WTC11 (cell line): Measurements from ENCODE around the gene BORCS6. TPM values are rescaled to one million over a fixed set of nuclear protein-coding genes. Genes with fewer than 3 reads are reported as not detected.
A peak's percentile ranks its signal among the peaks of the same experiment; 100 is the strongest.

Experiments
- ATAC-seq: fragments of 200-7000 bp; cut with Tn5 transposase; 2 replicates; pipeline ENCODE4 v1.10.0; 2021; ENCODE audit warnings: mild to moderate bottlenecking, moderate library complexity
- CTCF ChIA-PET: fragments of 300-600 bp; sonication (Branson Sonifier 250); formaldehyde crosslinking; loops from one replicate; lab custom pipeline; 2021; ENCODE audit warnings: antibody characterized with exemption; lab: Charles Lee
- POLR2A ChIA-PET: fragments of 350-600 bp; sonication (Branson Sonifier 250); formaldehyde crosslinking; loops from one replicate; lab custom pipeline; 2021; ENCODE audit warnings: antibody characterized with exemption; lab: Charles Lee
- DNase-seq: peaks from one replicate; pipeline ENCODE4 v3.0.0; 2021; ENCODE audit warnings: low spot score
- H3K27ac Mint-ChIP-seq: 2 replicates; pipeline ENCODE4 v1.8.0; 2021; ENCODE audit warnings: mixed read lengths
- H3K27me3 Mint-ChIP-seq: 2 replicates; pipeline ENCODE4 v1.8.0; 2021; ENCODE audit warnings: low read depth, mild to moderate bottlenecking, moderate library complexity, mixed read lengths
- H3K36me3 Mint-ChIP-seq: 2 replicates; pipeline ENCODE4 v1.8.0; 2021; ENCODE audit warnings: mixed read lengths
- H3K4me1 Mint-ChIP-seq: 2 replicates; pipeline ENCODE4 v1.8.0; 2022; ENCODE audit warnings: mixed read lengths
- H3K4me3 Mint-ChIP-seq: 2 replicates; pipeline ENCODE4 v1.8.0; 2021; ENCODE audit warnings: mild to moderate bottlenecking, moderate library complexity, mixed read lengths
- H3K9me3 Mint-ChIP-seq: 2 replicates; pipeline ENCODE4 v1.8.0; 2021; ENCODE audit warnings: mixed read lengths
- FOXK1 ChIP-seq: sonication (generic); formaldehyde crosslinking; IDR thresholded peaks from 2 replicates; pipeline ENCODE4 v1.8.0; 2022; ENCODE audit warnings: mild to moderate bottlenecking, moderate library complexity, missing genetic modification reagents
- GABPB1 ChIP-seq: sonication (generic); formaldehyde crosslinking; IDR thresholded peaks from 2 replicates; pipeline ENCODE4 v1.8.1; 2023; ENCODE audit warnings: mild to moderate bottlenecking, missing genetic modification reagents
- HMGA2 ChIP-seq: fragments of 250-450 bp; sonication (Bioruptor Pico); IDR thresholded peaks from 2 replicates; pipeline ENCODE4 v1.4.0; 2021; ENCODE audit warnings: mild to moderate bottlenecking, moderate library complexity
- MAX ChIP-seq: sonication (generic); formaldehyde crosslinking; IDR thresholded peaks from 2 replicates; pipeline ENCODE4 v1.8.0; 2022; ENCODE audit warnings: mild to moderate bottlenecking, missing genetic modification reagents
- MYBL2 ChIP-seq: sonication (generic); formaldehyde crosslinking; IDR thresholded peaks from 2 replicates; pipeline ENCODE4 v1.8.1; 2023; ENCODE audit warnings: mild to moderate bottlenecking, moderate library complexity, missing genetic modification reagents
- NFYB ChIP-seq: sonication (generic); formaldehyde crosslinking; conservative IDR thresholded peaks from 2 replicates; pipeline ENCODE4 v1.8.0; 2022; ENCODE audit warnings: low read depth, missing genetic modification reagents
- NR2C2 ChIP-seq: sonication (generic); formaldehyde crosslinking; IDR thresholded peaks from 2 replicates; pipeline ENCODE4 v1.8.0; 2022; ENCODE audit warnings: mild to moderate bottlenecking, missing genetic modification reagents
- PRDM15 ChIP-seq: sonication (generic); formaldehyde crosslinking; IDR thresholded peaks from 2 replicates; pipeline ENCODE4 v1.8.0; 2022; ENCODE audit warnings: missing genetic modification reagents
- RELA ChIP-seq: sonication (generic); formaldehyde crosslinking; IDR thresholded peaks from 2 replicates; pipeline ENCODE4 v1.8.1; 2022; ENCODE audit warnings: missing genetic modification reagents, mild to moderate bottlenecking, borderline replicate concordance
- SMAD3 ChIP-seq: sonication (generic); formaldehyde crosslinking; IDR thresholded peaks from 2 replicates; pipeline ENCODE4 v1.8.0; 2022; ENCODE audit warnings: missing genetic modification reagents, mild to moderate bottlenecking, borderline replicate concordance
- SMAD4 ChIP-seq: sonication (generic); formaldehyde crosslinking; IDR thresholded peaks from 2 replicates; pipeline ENCODE4 v1.8.0; 2022; ENCODE audit warnings: mild to moderate bottlenecking, missing genetic modification reagents
- SP1 ChIP-seq: sonication (generic); formaldehyde crosslinking; conservative IDR thresholded peaks from 2 replicates; pipeline ENCODE4 v1.8.1; 2022; ENCODE audit warnings: missing genetic modification reagents
- TCF7 ChIP-seq: sonication (generic); formaldehyde crosslinking; IDR thresholded peaks from 2 replicates; pipeline ENCODE4 v1.8.0; 2022; ENCODE audit warnings: mild to moderate bottlenecking, low read depth, missing genetic modification reagents, moderate library complexity
- USF1 ChIP-seq: sonication (generic); formaldehyde crosslinking; IDR thresholded peaks from 2 replicates; pipeline ENCODE4 v1.8.0; 2022; ENCODE audit warnings: mild to moderate bottlenecking, missing genetic modification reagents
- ZBTB43 ChIP-seq: sonication (generic); formaldehyde crosslinking; IDR thresholded peaks from 2 replicates; pipeline ENCODE4 v1.8.1; 2023; ENCODE audit warnings: mild to moderate bottlenecking, missing genetic modification reagents
- ZNF416 ChIP-seq: fragments of 250-450 bp; sonication (Bioruptor Pico); IDR thresholded peaks from 2 replicates; pipeline ENCODE4 v1.9.0; 2021; ENCODE audit warnings: mild to moderate bottlenecking, inconsistent platforms
- ZNF425 ChIP-seq: fragments of 250-450 bp; sonication (Bioruptor Pico); conservative IDR thresholded peaks from 2 replicates; pipeline ENCODE4 v1.9.0; 2021; ENCODE audit warnings: mild to moderate bottlenecking
- total RNA-seq: library from RNA; stranded (reverse); gene quantifications from 3 replicates; pipeline ENCODE4 v1.2.3, GENCODE V29; 2021

Gene BORCS6
- total RNA-seq, 1 experiment from 2014 or later, result 5.6 TPM

GRCh38 chr17:8176998-8177731 is 12.8 kb downstream of the BORCS6 start:
- ATAC-seq, result no peak
- no peak for DNase-seq
- no peaks in the 10 kb centered on the region for H3K27me3 Mint-ChIP-seq
- H3K9me3 Mint-ChIP-seq, result no peaks in the 10 kb centered on the region
- H3K27ac Mint-ChIP-seq, result peak overlapping the region; percentile 43
- H3K36me3 Mint-ChIP-seq, result no peaks in the 10 kb centered on the region
- TF ChIP-seq ZNF425 (no peak), ZBTB43 (CRISPR knock-in tag) (no peak), USF1 (CRISPR knock-in tag) (0 out of 2 replicates have a peak, but pooled peaks have one; percentile 20), PRDM15 (CRISPR knock-in tag) (peak; percentile 48; the same call in 1 of the 2 replicates), FOXK1 (CRISPR knock-in tag) (no peak)
- H3K4me3 Mint-ChIP-seq, result peak overlapping the region; percentile 85
- peaks cover 31% of the 10 kb centered on the region for H3K4me1 Mint-ChIP-seq
- ChIA-PET POLR2A (interaction anchor here (0.5 to 1.2 kb wide), 2 partner anchors 18 to 32 kb away, joined by 3 read pairs; no protein-coding TSS in a partner anchor), CTCF (interaction anchor here (0.9 to 1.4 kb wide), 3 partner anchors 15 to 117 kb away, joined by 3 read pairs; no protein-coding TSS in a partner anchor)

- POLR2A ChIA-PET, result interaction anchor here (0.5 to 1.2 kb wide), 2 partner anchors 18 to 31 kb away, joined by 3 read pairs; no protein-coding TSS in a partner anchor
- no peaks in the 10 kb centered on the region for H3K36me3 Mint-ChIP-seq
- ATAC-seq (peak; percentile 70), DNase-seq (peak; percentile 93)
- CTCF ChIA-PET, result interaction anchor here (0.6 to 1.4 kb wide), 4 partner anchors 13 to 116 kb away, joined by 3 read pairs; no protein-coding TSS in a partner anchor
- no peaks in the 10 kb centered on the region for H3K9me3 Mint-ChIP-seq
- peak within 1 kb of the TSS; percentile 85 for H3K4me3 Mint-ChIP-seq
- H3K4me1 Mint-ChIP-seq, result peaks cover 31% of the 10 kb centered on the region
- peak within 1 kb of the TSS; percentile 91 for H3K27ac Mint-ChIP-seq
- H3K27me3 Mint-ChIP-seq, result no peaks in the 10 kb centered on the region
- TF ChIP-seq TCF7 (CRISPR knock-in tag) (no peak), SMAD4 (CRISPR knock-in tag) (no peak), HMGA2 (no peak), SP1 (peak; percentile 69), ZBTB43 (CRISPR knock-in tag) (no peak), NR2C2 (CRISPR knock-in tag) (no peak), ZNF425 (no peak), GABPB1 (CRISPR knock-in tag) (no peak), NFYB (CRISPR knock-in tag) (no peak), MAX (CRISPR knock-in tag) (peak; percentile 72), SMAD3 (CRISPR knock-in tag) (no peak), MYBL2 (CRISPR knock-in tag) (peak; percentile 79; the same call in 1 of the 2 replicates), RELA (CRISPR knock-in tag) (no peak), ZNF416 (no peak)
These were observed 13.6 kb downstream of the BORCS6 start, which contains the start of gene TMEM107 for GRCh38 chr17:8176197-8176940. TMEM107 (minus strand) TSS chr17:8176380; CDS start chr17:8176286, 94 bp downstream.
